Stimulated activated CD8-positive, alpha-beta memory T cell treated with anti-CD3 and anti-CD28 coated beads, Interleukin-4, amount 100 ng/mL, for 1 hour (primary cell): ENCODE data around the gene CDH13.

ENCODE experiments used
- DNase-seq, 2 donors: peaks; one replicate each; pipeline ENCODE4 v3.0.0-alpha.2; 2020; ENCODE audit warnings: low read depth in 2 of 2, low spot score in 1 of 2

Gene CDH13

GRCh38 chr16:82991966-82992675 lies 365.4 kb downstream of the CDH13 start:
- no peak for DNase-seq

DNA sequence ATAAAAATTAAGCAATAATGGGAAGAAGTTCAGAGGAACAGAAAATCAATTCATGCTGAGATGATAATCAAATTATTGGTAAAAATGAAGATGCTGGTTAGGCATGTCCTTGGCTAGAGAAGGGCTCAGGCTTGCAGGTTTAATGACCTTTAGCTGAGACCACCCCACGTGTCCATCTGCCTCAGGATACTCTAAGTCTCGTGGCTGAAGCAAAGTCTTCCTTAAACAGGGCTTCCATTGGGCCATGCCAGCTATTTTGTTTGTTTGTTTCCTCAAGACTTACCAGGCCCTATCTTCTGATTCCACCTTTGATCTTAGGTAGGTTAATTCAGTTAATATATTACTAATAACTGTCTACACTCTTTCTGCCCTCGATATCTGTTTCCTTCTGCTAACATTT lies 366.0 kb downstream of the CDH13 start:
- no peak for DNase-seq

DNA sequence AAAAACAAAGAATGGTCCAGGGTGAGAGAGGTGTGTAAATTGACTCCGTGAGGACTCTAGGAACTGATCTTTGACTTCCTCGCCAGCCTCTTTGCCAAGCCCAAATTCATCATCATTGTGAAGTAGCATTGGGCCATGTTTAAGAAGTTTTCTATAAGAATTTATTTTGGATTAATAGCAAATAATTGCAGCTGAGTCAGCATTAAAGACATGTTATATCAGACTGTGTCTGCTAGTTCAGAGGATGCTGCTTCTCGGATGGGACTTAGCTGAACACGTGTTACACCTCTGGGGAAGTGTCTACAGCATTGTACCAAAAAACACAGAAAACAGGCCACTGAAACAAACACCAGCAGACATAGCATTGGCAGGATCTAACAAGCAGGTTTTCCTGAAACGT lies 366.6 kb downstream of the CDH13 start:
- no peak for DNase-seq

GRCh38 chr16:82993926-82994325 lies 367.2 kb downstream of the CDH13 start:
- DNase-seq: no peak

DNA sequence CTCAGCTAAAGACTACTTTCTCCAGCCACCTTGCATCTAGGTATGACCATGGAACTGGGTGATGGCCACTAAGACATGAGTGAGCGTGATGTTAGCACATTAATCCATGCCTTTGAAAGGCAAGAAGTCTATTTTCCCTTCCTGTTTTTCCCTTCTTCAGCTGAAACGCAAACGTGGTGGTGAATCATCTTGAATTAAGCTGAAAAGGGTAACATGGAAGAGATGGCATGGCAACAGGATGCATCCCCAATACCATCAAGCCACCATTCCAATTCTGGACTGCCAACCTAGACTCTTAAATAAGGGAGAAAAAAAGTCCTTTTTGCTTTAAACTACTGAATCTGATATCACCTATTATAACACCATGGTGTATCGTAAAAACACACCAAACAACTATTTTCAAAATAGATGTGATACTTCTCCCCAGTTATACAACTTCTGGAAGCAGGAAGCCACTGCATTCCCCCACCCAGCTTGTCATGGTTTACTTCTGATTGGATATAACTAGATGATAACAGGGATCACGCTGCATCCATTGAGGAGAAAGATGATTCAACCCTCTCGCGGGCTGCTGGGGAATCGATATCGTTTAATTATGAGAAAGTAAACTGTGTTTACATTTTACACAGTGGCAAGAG lies 368.6 kb downstream of the CDH13 start:
- no peak for DNase-seq

DNA sequence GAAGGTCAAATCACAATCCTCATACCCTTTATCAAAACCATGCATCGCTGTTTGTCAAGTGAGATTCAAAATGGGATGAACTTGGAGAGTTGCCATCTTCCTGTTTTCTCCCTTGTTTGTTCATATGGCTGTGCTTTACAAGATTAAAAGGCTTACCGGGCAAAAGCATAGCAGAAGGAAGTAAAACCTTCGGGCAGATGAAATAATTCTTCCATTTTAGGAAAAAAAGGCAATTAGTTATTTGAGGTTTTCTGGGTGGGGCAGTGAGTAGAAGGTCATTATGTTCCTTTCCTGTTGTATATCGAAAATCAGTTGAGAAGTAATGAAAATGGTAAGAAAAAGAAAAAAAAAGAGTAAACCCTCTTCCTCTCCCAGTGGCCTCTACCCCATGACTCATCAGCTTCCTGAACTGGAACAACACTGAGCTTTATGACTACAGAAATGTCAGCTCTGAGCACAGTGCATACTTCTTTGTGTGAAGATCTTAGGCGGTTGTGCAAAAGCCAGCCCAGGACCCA lies 369.2 kb downstream of the CDH13 start:
- no peak for DNase-seq

GRCh38 chr16:82996814-82997213 lies 370.0 kb downstream of the CDH13 start:
- DNase-seq: no peak

- no peak for DNase-seq
These were observed 372.9 kb downstream of the CDH13 start for GRCh38 chr16:82999711-83000110.

DNA sequence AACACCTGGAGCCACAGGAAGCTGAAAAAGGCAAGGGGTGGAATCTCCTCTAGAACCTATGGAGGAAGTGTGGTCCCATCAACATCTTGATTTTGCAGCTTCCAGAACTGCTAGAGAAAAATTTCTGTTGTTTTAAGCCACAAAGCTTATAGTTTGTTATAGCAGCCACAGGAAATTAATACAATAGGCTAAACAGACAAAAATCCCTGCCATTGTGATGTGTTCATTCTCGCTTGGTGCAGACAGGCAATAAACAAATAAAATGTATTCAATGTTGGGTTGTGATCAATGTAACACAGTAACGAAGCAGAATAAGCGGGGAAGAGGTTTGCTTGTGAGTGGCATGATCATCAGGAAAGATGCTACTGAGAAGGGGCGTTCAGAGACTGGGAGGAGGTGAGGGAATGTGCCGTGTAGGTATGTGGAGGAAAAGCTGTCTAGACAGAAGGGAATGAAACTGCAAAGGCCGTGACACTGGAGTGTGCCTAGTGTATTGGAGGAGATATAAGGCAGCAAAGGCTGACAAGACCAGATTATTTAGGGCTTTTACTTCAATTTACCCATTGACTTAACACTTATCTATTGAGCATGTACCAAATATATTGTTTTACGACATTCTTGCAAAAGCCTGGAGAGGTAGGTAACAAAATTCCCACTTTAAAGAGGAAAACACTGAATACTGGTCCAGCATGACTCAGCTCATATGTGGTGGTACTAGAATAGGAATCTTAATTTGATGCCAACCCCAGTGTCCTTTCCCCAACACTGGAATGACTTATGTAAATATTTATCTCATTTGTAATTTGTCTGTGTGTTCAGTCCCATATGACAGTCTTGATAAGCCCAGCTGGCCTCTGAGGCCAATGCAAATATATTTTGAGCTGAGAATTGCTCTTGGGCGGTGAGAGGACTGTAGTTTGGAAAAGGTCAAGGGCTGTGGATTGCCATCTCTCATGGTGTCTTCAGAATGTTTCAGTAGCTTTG lies 375.9 kb downstream of the CDH13 start:
- DNase-seq: no peak

- no peak for DNase-seq
These were observed 378.3 kb downstream of the CDH13 start for GRCh38 chr16:83004868-83005652.

DNA sequence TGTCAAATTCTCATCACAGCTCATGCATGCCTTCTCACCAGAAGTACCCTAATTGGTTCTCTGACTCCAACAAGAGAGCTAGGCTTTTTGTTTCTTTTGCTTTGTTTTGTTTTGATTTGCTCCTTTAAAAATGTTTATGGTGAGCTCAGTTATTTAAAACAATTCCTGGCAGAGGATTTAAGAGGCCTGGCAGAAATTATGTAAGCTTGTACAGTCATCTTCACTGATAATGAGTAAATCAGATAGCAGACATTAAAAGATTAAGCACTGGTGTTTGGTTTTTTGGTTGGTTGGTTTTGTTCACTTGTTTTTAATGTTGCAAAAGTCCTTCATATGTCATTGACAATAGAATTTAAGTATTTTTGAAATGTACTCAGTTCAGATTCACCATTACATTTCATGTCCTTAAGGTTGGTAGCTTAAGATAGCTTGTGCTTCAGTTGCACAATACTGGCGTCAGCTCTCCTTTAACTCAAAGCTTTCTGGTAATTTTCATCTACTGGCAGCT lies 378.9 kb downstream of the CDH13 start:
- DNase-seq: no peak

DNA sequence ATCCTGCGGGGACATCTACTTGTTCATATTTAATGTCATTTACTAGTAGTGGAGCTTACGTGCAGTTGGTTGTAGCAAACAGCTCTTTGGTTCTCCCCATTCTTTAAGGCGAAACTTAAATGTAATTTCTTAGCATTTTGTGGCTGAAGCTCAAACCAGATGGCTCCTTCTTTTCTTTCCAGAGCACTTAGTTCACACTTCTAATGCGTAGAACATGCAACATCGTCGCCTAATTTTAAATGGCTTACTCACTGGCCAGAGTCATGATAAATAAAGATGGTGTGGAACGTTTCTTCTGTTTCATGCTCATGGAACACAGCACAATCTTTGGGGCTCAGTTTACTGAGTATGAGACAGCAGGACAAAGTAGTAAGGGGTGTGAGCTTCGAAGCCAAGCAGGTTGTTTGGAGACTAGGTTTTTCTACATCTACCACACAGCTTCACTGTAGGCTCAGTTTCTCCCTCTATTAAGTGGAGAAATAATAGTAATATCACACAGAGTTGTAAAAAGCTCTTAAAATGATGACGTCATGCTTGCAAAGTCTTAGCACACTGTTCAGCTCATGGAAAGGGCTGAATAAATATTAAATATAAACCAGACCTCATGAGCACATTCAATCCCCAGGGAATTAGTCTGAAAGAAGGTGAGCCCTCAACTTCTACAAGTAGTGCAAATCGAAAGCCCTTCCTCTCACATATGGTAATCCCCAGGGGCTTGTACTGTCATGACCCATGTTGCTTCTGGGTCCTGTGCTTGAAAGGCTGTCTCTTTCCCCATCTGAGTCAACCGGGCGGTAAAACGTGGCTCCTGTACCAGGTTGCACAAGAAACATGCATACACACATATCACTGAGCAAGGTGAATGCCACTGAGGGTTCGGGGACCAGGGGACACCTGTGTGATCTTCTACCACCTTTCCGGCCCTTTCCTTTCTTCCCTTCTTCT lies 384.3 kb downstream of the CDH13 start:
- no peak for DNase-seq

DNA sequence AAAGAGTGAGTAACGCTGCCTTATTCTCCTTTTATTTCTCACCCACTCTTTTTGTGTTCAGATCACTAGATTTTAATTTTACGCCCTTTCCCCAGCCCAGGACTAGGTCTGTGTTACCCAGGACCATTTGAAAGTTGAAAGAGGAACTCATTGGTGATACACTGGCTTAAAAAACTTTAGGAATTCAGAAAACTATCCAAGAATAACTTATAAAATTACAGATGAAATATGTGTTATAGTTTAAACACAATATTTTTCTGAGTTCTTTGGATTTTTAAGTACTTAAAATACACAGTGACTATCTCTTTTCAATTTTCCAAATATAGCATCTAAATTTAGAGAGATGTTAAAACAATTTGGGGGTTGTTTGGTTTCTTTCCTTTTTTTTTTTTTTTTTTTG lies 385.2 kb downstream of the CDH13 start:
- DNase-seq: no peak

DNA sequence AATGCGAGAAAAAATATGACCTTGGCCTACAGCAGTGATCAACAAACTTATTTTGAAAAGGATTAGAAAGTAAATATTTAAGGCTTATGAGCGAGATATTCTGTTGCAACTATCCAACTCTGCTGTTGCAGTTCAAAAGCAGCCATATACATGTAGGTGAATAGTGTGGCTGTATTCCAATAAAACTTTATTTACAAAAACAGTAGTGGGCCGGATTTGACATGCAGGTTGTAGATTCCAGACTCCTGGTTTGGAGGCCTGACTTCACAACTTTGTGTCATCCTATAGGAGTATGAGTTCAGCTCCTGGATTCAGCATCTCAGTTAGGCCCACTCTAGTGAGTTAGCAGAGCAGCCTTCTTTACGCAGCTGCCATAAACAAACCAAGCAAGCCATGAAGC lies 386.3 kb downstream of the CDH13 start:
- DNase-seq: no peak

DNA sequence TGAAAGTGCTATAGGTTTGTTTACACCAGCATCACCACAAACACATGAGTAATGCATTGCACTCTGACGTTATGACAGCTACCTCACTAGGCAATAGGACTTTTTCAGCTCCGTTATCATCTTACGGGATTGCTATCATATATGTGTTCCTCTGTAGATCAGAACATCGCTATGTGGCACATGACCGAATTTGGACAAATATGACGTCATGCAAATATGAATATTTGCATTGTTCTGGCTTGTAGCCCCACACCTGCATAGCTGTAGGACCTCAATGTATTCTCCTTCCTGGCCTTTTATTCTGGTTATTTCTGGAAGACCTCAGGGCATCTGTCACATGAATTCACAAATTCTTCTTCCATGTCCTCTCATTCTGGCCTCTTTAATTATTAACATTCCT lies 393.2 kb downstream of the CDH13 start:
- no peak for DNase-seq

DNA sequence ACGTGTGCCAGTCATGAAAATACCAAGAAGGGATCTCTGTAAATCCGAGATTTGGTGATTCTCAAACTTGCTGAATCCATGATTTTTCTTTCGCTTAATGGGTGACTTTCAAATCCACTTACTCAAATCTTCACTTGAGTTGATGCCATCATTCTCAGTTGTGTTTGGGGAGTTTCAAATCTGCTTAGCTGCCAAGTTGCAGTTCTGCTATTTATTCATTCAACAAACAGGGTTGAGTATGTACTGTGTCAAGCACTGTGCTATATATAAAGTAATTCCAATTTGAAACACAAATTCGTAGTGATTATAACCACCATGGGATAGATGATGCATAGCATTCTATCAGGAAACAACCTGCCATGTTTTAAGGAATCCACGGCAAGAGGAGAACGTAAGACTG lies 394.3 kb downstream of the CDH13 start:
- no peak for DNase-seq

- DNase-seq: no peak
These were observed 395.0 kb downstream of the CDH13 start for GRCh38 chr16:83021746-83022145.

DNA sequence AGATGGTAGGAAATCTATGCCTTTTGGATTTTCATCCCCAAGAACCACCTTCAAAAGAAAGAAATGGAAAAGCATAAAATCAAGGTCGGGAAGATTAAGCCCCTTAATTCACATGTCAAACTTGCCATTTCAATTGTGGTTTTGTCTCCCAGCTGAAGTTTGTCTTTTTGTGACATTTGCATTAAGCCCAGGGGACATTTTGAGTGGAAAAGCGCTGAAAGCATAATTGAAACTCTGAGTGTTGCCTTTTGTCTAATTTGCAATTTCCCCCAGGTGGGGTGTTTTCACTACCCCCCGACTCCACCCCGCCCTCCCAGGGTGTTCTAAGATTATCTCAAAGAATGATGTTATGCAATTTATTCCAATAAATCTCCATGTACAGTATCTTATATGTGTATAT lies 396.2 kb downstream of the CDH13 start:
- no peak for DNase-seq

DNA sequence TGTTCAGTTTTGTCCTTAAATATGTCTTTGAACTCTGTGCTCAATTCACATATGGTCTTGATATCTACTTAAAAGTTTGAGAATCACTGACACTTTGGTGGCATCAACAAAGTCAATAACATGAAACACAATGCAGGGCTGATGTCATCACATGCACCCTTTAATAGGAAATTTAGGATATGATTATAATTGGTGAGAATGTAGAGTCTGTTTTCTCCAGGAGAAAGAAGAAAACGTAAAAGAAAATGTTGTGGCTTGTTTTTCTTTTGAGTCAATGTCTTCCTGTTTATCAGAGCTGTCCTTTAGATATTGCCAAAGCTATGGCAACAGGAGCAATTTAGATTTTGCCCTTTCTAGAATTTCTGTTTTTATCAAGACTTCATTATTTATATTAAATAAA lies 396.9 kb downstream of the CDH13 start:
- DNase-seq: no peak

DNA sequence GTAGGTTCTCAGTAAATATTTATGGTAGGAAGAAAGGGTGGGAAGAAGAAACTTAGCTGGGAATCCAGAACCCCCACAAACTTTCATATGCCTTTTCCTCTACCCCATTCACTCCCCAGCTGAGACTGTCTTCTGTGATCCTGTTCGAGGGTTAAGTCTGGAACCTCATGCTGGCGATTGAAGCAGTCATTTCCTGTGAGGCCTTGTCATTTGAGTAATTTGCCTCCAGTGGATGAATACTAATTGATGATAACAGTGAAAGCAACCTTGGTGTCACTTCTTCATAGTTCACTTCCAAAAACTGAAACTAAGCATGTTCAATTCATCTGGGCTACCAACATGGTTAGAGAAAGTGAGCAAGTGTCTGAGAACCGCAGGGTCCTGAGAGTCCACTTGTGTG lies 401.2 kb downstream of the CDH13 start:
- no peak for DNase-seq
